Uterus (tissue), 4 donors: ENCODE measurements around the gene TPT1. TPM values are rescaled to one million over a fixed set of nuclear protein-coding genes. Genes with fewer than 3 reads are reported as not detected.

Source experiments
- DNase-seq, 2 donors: peaks; one replicate each; pipeline ENCODE4 v3.0.0-alpha.2; 2019 to 2020
- H3K27ac ChIP-seq, 2 donors: fragments of 200-600 bp; sonication (generic); 1 replicate in 1 of 2; 2 replicates in 1 of 2; pipeline ENCODE4 v1.5.1; 2016 to 2018
- H3K27me3 ChIP-seq, 2 donors: fragments of 200-600 bp; sonication (generic); one replicate each; pipeline ENCODE4 v1.5.1; 2018 to 2019; ENCODE audit warnings: control low read depth in 1 of 2
- H3K36me3 ChIP-seq, 2 donors: fragments of 200-600 bp; sonication (generic); one replicate each; pipeline ENCODE4 v1.5.1; 2019; ENCODE audit warnings: control low read depth in 1 of 2
- H3K4me1 ChIP-seq, 2 donors: fragments of 200-600 bp; sonication (generic); one replicate each; pipeline ENCODE4 v1.5.1; 2018 to 2019; ENCODE audit warnings: control low read depth in 1 of 2
- H3K4me3 ChIP-seq, 2 donors: fragments of 200-600 bp; sonication (generic); 1 replicate in 1 of 2; 2 replicates in 1 of 2; pipeline ENCODE4 v1.5.1; 2018 to 2019; ENCODE audit warnings: mild to moderate bottlenecking in 1 of 2
- H3K9me3 ChIP-seq, 2 donors: fragments of 200-600 bp; sonication (generic); one replicate each; pipeline ENCODE4 v1.5.1; 2019; ENCODE audit warnings: control low read depth in 1 of 2
- CTCF ChIP-seq, 4 experiments: fragments of 200-600 bp in 2 of 4; fragments of 450-650 bp in 2 of 4; sonication (generic) in 2 of 4; IDR thresholded peaks; one replicate each; pipeline ENCODE4 v1.5.1; 2016 to 2019; ENCODE audit warnings: antibody characterized with exemption in 4 of 4, mild to moderate bottlenecking in 2 of 4, moderate library complexity in 1 of 4
- POLR2A ChIP-seq, 2 donors: fragments of 450-650 bp; IDR thresholded peaks; one replicate each; pipeline ENCODE4 v1.6.1; 2016; ENCODE audit warnings: antibody characterized with exemption in 2 of 2, mild to moderate bottlenecking in 1 of 2, moderate library complexity in 1 of 2
- intact Hi-C: fragments of 100-400 bp; cut with DNase I; formaldehyde crosslinking; loops from one replicate; pipeline ENCODE4 v1.15.1; 2023; ENCODE audit warnings: low total_unique reads
- total RNA-seq, 4 donors: library from RNA; depleted of rRNA in 3 of 4; stranded (reverse); fragments of >200 nt in 3 of 4; gene quantifications; one replicate each; pipeline versions ENCODE4 v1.1.0 to v1.2.4, GENCODE V29; 2014 to 2023
- donor health status: DM: yes; HTN: yes; CAD: no.

TPT1 gene
- total RNA-seq, 4 donors from 2014 or later: 4,739 to 6,904 (median 5,667) TPM

- Histone ChIP-seq H3K9me3 (no peaks in the 10 kb centered on the region), H3K4me1 (peaks cover 6 to 16% of the 10 kb centered on the region in 2 donors), H3K4me3 (no peak overlapping the region), H3K36me3 (no peaks in the 10 kb centered on the region), H3K27ac (no peak overlapping the region), H3K27me3 (no peaks in the 10 kb centered on the region)
- intact Hi-C loops: no loop called here
- DNase-seq: no peak
- TF ChIP-seq CTCF (IDR thresholded peaks at IDR 0.05) (no peak), POLR2A (IDR thresholded peaks at IDR 0.05) (no peak)
Measured at GRCh38 chr13:45336025-45336800, 4.8 kb downstream of the TPT1 start.

GRCh38 chr13:45335397-45336024 is 5.5 kb downstream of the TPT1 start:
- Histone ChIP-seq H3K36me3 (no peaks in the 10 kb centered on the region), H3K4me3 (no peak overlapping the region), H3K27me3 (no peaks in the 10 kb centered on the region), H3K4me1 (peaks cover 6 to 16% of the 10 kb centered on the region in 2 donors), H3K9me3 (no peaks in the 10 kb centered on the region), H3K27ac (no peak overlapping the region)
- intact Hi-C loops: no loop called here
- DNase-seq: no peak
- TF ChIP-seq POLR2A (IDR thresholded peaks at IDR 0.05): no peak
- TF ChIP-seq CTCF (IDR thresholded peaks at IDR 0.05): no peak

DNA sequence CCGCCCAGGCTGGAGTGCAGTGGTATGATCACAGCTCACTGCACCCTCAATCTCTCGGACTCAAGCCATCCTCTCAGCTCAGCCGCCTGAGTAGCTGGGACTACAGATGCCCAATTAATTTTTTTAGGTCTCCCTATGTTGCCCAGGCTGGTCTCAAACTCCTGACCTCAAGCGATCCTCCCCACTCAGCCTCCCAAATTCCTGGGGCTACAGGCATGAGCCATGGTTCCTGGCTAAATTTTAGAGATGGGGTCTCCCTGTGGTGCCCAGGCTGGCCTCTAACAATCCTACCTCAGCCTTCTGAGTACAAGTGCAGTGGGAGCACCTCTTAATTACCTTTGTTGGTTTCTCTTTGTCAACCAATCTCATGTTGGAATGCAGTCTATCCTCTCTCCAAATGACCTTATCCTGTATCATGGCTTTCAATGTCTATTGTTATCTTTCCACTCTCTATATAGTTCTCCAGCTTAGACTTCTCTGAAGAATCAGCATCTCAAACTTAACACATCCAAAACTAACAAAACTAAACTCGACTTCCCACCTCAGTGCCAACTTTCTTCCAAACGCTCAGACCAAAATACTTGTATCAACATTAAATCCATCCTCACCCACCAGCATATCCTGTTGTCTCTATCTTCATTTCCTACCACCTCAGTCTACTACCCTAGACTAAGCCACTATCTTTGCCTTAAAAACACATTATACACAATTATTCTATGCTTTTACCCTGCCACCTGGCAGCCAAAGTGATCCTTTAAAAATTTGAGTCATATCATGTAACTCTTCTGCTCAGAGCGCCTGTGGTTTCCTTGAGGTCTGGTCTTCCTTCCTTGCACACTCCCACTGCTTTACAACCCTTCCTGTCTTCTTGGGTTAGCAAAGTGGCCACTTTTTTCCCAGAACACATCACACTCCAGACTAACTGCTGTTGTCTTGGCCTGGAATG is 6.7 kb downstream of the TPT1 start:
- Histone ChIP-seq H3K4me1 (peaks cover 2 to 13% of the 10 kb centered on the region in 2 donors), H3K27ac (peak overlapping the region in 1 of 2 donors; percentile 5), H3K36me3 (no peaks in the 10 kb centered on the region), H3K27me3 (no peaks in the 10 kb centered on the region), H3K4me3 (no peak overlapping the region), H3K9me3 (no peaks in the 10 kb centered on the region)
- no peak for TF ChIP-seq CTCF (IDR thresholded peaks at IDR 0.05)
- TF ChIP-seq POLR2A (IDR thresholded peaks at IDR 0.05): no peak
- no peak for DNase-seq
- intact Hi-C loops: no loop called here

DNA sequence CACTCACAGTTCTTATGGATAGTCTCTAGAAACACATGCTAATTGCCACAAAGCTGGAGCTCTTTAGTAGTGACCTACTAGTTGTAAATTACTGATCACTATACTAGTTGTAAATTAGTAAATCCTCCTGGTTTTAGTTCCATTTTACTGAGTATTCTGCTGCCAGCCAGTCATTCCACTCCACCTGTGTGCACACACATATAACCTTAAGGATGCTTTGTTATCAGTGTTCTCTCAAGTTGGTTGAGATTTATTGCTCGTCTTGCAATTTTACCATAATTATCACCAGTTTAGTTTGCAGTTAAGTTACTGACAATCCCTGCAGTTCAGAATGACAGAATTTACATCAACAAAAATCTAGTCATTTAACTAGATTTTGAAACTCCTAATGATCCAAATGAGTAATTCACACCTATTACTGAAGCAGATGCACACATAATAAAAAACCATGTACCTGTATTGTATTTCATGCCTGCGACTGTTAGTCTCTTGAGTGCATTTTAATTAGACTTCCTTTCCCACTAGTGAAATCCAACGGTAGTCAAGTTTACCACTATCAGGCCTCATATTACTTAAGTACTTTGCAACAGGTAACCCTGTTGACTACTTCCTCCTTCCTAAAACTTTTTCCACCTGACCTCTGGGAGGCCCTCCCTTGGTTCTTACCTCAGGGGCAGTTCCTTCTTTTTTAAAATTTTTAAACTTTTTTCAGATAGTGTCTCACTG is 7.6 kb downstream of the TPT1 start:
- Histone ChIP-seq H3K27ac (no peak overlapping the region), H3K36me3 (no peaks in the 10 kb centered on the region), H3K4me1 (peaks cover 0 to 8% of the 10 kb centered on the region in 2 donors), H3K27me3 (no peaks in the 10 kb centered on the region), H3K4me3 (no peak overlapping the region), H3K9me3 (no peaks in the 10 kb centered on the region)
- no peak for DNase-seq
- intact Hi-C loops: no loop called here
- no peak for TF ChIP-seq CTCF (IDR thresholded peaks at IDR 0.05)
